Esophagus muscularis mucosa (tissue), 4 donors: ENCODE results near the gene SLC25A40.

Experiments
- CTCF ChIP-seq, 3 experiments: fragments of 200-600 bp in 2 of 3; fragments of 450-650 bp in 1 of 3; sonication (generic) in 2 of 3; IDR thresholded peaks; one replicate each; pipeline ENCODE4 v1.5.1; 2017 to 2019; ENCODE audit warnings: antibody characterized with exemption in 3 of 3, mild to moderate bottlenecking in 2 of 3, moderate library complexity in 1 of 3
- EP300 ChIP-seq: sonication (generic); formaldehyde crosslinking; IDR thresholded peaks from one replicate; pipeline ENCODE4 v1.6.1; 2017; ENCODE audit warnings: antibody characterized with exemption
- POLR2A ChIP-seq: fragments of 450-650 bp; IDR thresholded peaks from one replicate; pipeline ENCODE4 v1.6.1; 2017; ENCODE audit warnings: antibody characterized with exemption, moderate library complexity, mild to moderate bottlenecking, low read depth
- POLR2AphosphoS5 ChIP-seq, 2 donors: sonication (generic); formaldehyde crosslinking; IDR thresholded peaks; one replicate each; pipeline ENCODE4 v1.6.1; 2017; ENCODE audit warnings: antibody characterized with exemption in 2 of 2

- TF ChIP-seq CTCF (IDR thresholded peaks at IDR 0.05) (no peak), POLR2AphosphoS5 (IDR thresholded peaks at IDR 0.05) (no peak), POLR2A (no peak), EP300 (no peak)
Observed at GRCh38 chr7:87912121-87912520, 36.0 kb upstream of the SLC25A40 start.
